ENCODE results near the gene OBP2B. TPM values are rescaled to one million over a fixed set of nuclear protein-coding genes. Genes with fewer than 3 reads are reported as not detected.

Gene OBP2B
- total RNA-seq, 1 donor from 2014 or later, result not detected

- DNase-seq (ENCODE audit: missing footprints), result no peak
- intact Hi-C loops (cut with DNase I), result no loop called here
- no peak for ATAC-seq
Observed at GRCh38 chr9:133161547-133161950, 47.5 kb downstream of the OBP2B start.

- no peak for DNase-seq (ENCODE audit: missing footprints)
- ATAC-seq, result peak; percentile 74
Observed at GRCh38 chr9:133160742-133161546, 48.1 kb downstream of the OBP2B start.

GRCh38 chr9:133158695-133159094 is 50.4 kb downstream of the OBP2B start:
- no peak for ATAC-seq
- no peak for DNase-seq (ENCODE audit: missing footprints)
- intact Hi-C loops (cut with DNase I), result no loop called here

More at GRCh38 chr9:133160742-133161546, 48.1 kb downstream of the OBP2B start:
- intact Hi-C loops (cut with DNase I), result no loop called here

Other genes with a start within 250 kb of the OBP2B start
- gene GFI1B, start 230.6 kb downstream of the OBP2B start, total RNA-seq, result 0.43 TPM
- gene GTF3C5, start 178.3 kb downstream of the OBP2B start, total RNA-seq, result 58.0 TPM
- gene CEL, start 147.3 kb downstream of the OBP2B start, total RNA-seq, result 7.7 TPM
- gene RALGDS, start 88.0 kb downstream of the OBP2B start, total RNA-seq, result 33.7 TPM
- 8.2 TPM for gene GBGT1, start 45.3 kb downstream of the OBP2B start, total RNA-seq
- 1.5 TPM for gene ABO, start 66.0 kb upstream of the OBP2B start, total RNA-seq
- 13.4 TPM for gene SURF6, start 126.9 kb upstream of the OBP2B start, total RNA-seq
- 20.8 TPM for gene MED22, start 138.9 kb upstream of the OBP2B start, total RNA-seq
- gene RPL7A, start 139.0 kb upstream of the OBP2B start, total RNA-seq, result 977 TPM
- 62.6 TPM for gene SURF1, start 147.2 kb upstream of the OBP2B start, total RNA-seq
- 13.2 TPM for gene SURF2, start 147.3 kb upstream of the OBP2B start, total RNA-seq
- 68.4 TPM for gene SURF4, start 166.8 kb upstream of the OBP2B start, total RNA-seq
- 0.27 TPM for gene STKLD1, start 167.1 kb upstream of the OBP2B start, total RNA-seq
- 18.7 TPM for gene REXO4, start 208.8 kb upstream of the OBP2B start, total RNA-seq
- gene ADAMTS13, start 213.1 kb upstream of the OBP2B start, total RNA-seq, result 3.6 TPM

Measured in Right ventricle myocardium inferior (tissue), 1 donor.